ENCODE data around the gene HID1.

HID1 gene

DNA sequence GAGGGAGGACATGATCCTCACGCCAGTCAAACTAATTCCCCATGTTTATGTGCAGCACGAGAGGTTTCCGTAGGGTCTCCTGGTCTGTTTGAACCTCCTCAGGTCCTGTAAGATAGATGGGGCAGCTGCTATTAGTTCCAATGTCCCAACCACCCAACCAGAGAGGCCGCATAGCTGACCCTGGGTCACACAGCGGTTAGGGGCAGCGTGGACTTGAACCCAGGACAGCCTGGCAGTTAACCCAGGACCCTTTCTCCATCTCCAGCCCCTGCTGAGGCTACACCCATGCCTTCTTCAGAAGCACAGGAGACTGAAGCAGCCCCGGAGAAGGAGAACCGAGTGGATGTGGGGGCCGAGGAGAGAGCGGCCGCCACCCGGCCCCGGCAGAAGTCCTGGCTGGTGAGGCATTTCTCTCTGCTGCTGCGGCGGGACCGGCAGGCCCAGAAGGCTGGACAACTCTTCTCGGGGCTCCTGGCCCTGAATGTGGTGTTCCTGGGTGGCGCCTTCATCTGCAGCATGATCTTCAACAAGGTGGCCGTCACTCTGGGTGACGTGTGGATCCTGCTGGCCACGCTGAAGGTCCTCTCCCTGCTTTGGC lies 31.3 kb downstream of the HID1 start:
- H3K27ac ChIP-seq (ENCODE audit: low read depth, low read length): no peak overlapping the region
- no peak overlapping the region for H3K9ac ChIP-seq (ENCODE audit: low read length in 5 of 5)
- H3K4me1 ChIP-seq (ENCODE audit: control insufficient read depth in 5 of 5, insufficient read depth in 5 of 5, low read length in 5 of 5): peaks cover 0 to 2% (median under 1%) of the 10 kb centered on the region in 5 donors
- no peaks in the 10 kb centered on the region for H3K36me3 ChIP-seq (ENCODE audit: control insufficient read depth in 5 of 5, insufficient read depth in 5 of 5, low read length in 5 of 5)
- H3K27me3 ChIP-seq (ENCODE audit: control insufficient read depth in 5 of 5, insufficient read depth in 4 of 5, low read length in 5 of 5): peaks cover 32 to 55% (median 39%) of the 10 kb centered on the region in 5 donors
- H3K4me3 ChIP-seq (ENCODE audit: low read depth in 1 of 5, low read length in 5 of 5): no peak overlapping the region
- no peaks in the 10 kb centered on the region for H3K9me3 ChIP-seq (ENCODE audit: control insufficient read depth in 5 of 5, low read length in 5 of 5)

DNA sequence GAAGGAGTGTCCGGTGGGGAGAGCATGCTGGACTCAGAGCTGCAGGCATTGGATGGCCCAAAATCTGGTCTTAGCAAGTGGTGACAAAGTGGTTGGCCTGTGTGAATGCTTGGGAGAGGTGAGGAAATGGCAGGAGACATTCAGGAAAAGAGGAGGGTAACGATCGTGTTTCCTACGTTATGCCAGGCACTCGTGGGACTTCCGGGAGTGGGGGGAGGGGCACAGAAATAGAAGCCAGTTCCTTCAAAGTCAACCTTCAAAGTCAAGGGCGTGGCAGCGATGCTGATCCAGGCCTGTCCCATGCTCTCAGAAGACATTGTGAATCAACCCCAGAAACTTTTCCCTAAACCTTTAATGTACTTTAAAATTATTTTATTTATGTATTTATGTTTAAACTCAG lies 33.0 kb downstream of the HID1 start:
- Histone ChIP-seq H3K27me3 (ENCODE audit: control insufficient read depth in 5 of 5, insufficient read depth in 4 of 5, low read length in 5 of 5) (peaks cover 41 to 69% (median 50%) of the 10 kb centered on the region in 5 donors), H3K9ac (ENCODE audit: low read length in 5 of 5) (no peak overlapping the region), H3K4me1 (ENCODE audit: control insufficient read depth in 5 of 5, insufficient read depth in 5 of 5, low read length in 5 of 5) (peaks cover 0 to 10% (median 5%) of the 10 kb centered on the region in 5 donors), H3K4me3 (ENCODE audit: low read depth in 1 of 5, low read length in 5 of 5) (no peak overlapping the region), H3K27ac (ENCODE audit: low read depth, low read length) (no peak overlapping the region), H3K36me3 (ENCODE audit: control insufficient read depth in 5 of 5, insufficient read depth in 5 of 5, low read length in 5 of 5) (no peaks in the 10 kb centered on the region), H3K9me3 (ENCODE audit: control insufficient read depth in 5 of 5, low read length in 5 of 5) (no peaks in the 10 kb centered on the region)

DNA sequence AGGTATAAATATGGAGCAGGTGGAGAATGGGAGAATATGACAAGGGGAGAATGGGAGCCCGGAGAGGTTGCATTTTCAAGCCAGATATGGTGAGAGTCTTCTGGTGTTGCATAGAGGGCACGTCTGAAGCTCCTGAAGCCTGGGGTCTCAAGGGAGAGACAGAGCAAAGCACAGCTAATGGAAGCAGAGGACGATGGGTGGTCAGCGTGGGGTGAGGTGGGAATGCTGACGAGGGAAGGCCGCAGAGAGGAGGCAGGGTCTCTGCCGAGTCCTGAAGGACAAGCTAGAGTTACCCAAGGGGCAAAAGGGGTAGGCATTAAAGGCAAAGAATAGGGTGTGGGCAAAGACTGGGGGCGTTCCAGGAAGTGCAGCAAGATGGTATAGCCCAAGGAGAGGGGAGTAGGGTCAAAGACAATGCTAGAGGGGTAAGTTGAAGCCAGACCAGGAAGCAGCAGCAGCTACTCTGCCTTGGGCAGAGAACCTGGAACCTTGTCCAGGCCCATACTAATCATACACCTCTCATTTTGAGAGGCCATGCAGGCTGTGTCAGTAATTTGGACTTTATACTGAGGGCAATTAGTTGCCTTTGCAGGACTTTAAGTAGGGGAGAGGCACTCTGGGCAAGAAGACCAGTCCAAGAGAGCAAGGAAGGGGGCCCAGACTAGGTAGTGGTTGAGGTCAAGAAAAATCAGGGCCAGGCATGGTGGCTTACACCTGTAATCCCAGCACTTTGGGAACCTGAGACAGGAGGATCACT lies 34.2 kb downstream of the HID1 start:
- H3K4me1 ChIP-seq (ENCODE audit: control insufficient read depth in 5 of 5, insufficient read depth in 5 of 5, low read length in 5 of 5): peaks cover 0 to 10% (median 5%) of the 10 kb centered on the region in 5 donors
- no peak overlapping the region for H3K9ac ChIP-seq (ENCODE audit: low read length in 5 of 5)
- H3K4me3 ChIP-seq (ENCODE audit: low read depth in 1 of 5, low read length in 5 of 5): no peak overlapping the region
- peaks cover 34 to 71% (median 54%) of the 10 kb centered on the region in 5 donors for H3K27me3 ChIP-seq (ENCODE audit: control insufficient read depth in 5 of 5, insufficient read depth in 4 of 5, low read length in 5 of 5)
- no peaks in the 10 kb centered on the region for H3K36me3 ChIP-seq (ENCODE audit: control insufficient read depth in 5 of 5, insufficient read depth in 5 of 5, low read length in 5 of 5)
- no peaks in the 10 kb centered on the region for H3K9me3 ChIP-seq (ENCODE audit: control insufficient read depth in 5 of 5, low read length in 5 of 5)
- H3K27ac ChIP-seq (ENCODE audit: low read depth, low read length): no peak overlapping the region

DNA sequence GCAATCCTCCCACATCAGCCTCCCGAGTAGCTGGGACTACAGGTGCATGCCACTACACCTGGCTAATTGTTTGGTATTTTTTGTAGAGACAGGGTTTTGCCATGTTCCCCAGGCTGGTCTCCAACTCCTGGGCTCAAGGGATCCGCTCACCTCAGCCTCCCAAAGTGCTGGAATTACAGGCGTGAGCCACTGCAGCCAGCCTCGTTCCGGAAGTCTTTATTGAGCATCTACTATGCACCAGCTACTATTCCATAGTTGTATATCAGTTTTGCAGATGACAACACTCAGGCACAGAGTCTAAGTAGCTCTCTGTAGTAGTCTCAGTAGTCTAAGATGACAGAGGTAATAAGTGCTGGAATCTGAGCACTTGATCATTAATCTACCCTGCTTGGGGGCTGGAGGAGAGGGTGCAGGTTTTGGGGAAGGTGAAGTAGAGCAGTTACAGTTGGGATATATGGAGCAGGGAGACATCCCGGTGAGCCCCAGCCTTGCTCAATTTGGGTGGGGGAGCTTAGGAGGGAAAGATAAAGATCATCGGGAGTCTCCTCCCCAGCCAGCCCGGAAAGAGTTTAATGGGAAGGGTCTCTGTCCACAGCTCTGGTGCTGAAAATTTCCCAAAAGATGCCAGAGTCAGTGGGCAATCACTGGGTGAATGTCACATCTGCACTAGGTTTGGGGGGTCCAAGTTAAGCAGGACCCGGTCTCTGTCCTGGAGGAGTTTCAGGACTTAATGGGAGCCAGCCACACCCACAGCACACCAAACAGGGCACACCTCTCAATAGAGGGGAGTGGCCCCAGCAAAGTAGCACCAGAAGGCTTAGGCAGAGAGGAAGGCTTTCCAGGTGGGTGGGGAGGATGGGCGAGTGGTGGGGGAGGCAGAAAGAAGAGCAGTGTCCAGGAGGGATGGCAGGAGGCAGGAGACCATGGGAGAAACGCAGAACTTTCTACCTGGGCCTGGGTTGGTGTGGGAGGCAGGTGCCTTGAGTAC lies 35.2 kb downstream of the HID1 start:
- H3K36me3 ChIP-seq (ENCODE audit: control insufficient read depth in 5 of 5, insufficient read depth in 5 of 5, low read length in 5 of 5): no peaks in the 10 kb centered on the region
- no peak overlapping the region for H3K9ac ChIP-seq (ENCODE audit: low read length in 5 of 5)
- peaks cover 34 to 75% (median 52%) of the 10 kb centered on the region in 5 donors for H3K27me3 ChIP-seq (ENCODE audit: control insufficient read depth in 5 of 5, insufficient read depth in 4 of 5, low read length in 5 of 5)
- no peak overlapping the region for H3K4me3 ChIP-seq (ENCODE audit: low read depth in 1 of 5, low read length in 5 of 5)
- no peak overlapping the region for H3K27ac ChIP-seq (ENCODE audit: low read depth, low read length)
- no peaks in the 10 kb centered on the region for H3K9me3 ChIP-seq (ENCODE audit: control insufficient read depth in 5 of 5, low read length in 5 of 5)
- peaks cover 0 to 10% (median 5%) of the 10 kb centered on the region in 5 donors for H3K4me1 ChIP-seq (ENCODE audit: control insufficient read depth in 5 of 5, insufficient read depth in 5 of 5, low read length in 5 of 5)

DNA sequence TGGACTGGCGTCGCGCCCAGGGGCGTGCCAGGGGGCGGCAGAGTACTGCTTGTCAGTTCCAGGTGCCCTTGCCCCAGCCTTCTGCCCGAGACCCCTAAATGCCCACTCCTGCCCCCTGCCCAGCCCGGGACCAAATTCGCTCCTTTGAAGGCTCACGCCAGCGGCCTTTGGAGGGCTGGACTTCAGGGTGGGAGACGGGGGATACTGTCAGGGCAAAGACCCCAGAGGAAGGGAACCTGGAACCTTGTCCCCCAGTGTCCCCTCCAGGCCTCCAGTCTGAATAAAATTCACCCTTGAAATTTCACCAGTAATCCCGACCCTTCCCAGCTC lies 36.1 kb downstream of the HID1 start:
- Histone ChIP-seq H3K27me3 (ENCODE audit: control insufficient read depth in 5 of 5, insufficient read depth in 4 of 5, low read length in 5 of 5) (peaks cover 31 to 72% (median 51%) of the 10 kb centered on the region in 5 donors), H3K27ac (ENCODE audit: low read depth, low read length) (no peak overlapping the region), H3K4me1 (ENCODE audit: control insufficient read depth in 5 of 5, insufficient read depth in 5 of 5, low read length in 5 of 5) (peaks cover 0 to 10% (median 5%) of the 10 kb centered on the region in 5 donors), H3K9ac (ENCODE audit: low read length in 5 of 5) (no peak overlapping the region), H3K4me3 (ENCODE audit: low read depth in 1 of 5, low read length in 5 of 5) (no peak overlapping the region), H3K36me3 (ENCODE audit: control insufficient read depth in 5 of 5, insufficient read depth in 5 of 5, low read length in 5 of 5) (no peaks in the 10 kb centered on the region), H3K9me3 (ENCODE audit: control insufficient read depth in 5 of 5, low read length in 5 of 5) (no peaks in the 10 kb centered on the region)

DNA sequence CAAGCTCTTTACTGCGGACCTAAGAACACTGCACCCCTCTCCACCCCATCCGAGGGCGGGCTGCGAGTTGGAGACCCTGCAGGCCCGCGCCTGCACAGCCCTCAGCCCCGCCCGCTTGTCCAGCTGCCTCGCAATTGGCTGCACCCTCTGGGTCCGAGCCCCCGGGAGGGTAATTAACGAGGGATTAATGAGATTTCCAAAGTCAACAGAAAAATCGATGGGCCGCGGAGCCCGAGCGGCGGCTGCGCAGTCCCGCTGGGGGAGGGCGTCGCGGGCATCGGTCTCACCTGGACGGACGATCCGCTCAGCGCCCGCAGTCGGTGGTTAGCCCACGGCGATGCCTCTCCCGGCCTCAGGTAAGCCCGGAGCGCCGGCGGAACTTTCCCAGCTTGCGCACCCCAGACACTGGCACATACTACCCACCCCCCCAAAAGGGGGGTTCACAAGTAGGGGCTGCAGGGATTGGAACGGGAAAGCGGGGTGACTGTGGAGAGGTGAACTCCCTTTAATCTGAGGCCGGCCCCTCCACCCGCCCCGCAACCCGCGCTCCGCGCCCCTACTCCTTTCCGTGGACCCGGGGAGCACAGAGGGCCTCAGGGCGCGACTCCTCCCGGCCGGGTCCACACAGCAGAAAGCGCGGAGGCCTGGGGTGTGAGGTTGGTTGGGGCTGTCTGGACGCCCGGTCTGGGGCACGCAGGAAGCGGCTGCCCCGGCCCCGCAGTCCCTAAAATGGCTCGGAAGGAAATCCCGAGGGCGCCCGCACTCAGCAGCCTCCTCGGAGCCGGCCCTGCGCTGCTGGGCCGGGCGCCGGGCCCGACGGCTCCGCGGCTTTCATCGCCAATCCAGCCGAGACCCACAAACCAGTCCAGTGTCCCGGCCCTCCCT lies 36.7 kb downstream of the HID1 start, which contains the start of gene OTOP3:
TSS of gene OTOP3 (plus strand) at position 314 of the 885 bp plus-strand sequence. CDS start at position 338, 24 bp downstream.
- Histone ChIP-seq H3K9ac (ENCODE audit: low read length in 5 of 5) (no peak within 1 kb of the TSS), H3K36me3 (ENCODE audit: control insufficient read depth in 5 of 5, insufficient read depth in 5 of 5, low read length in 5 of 5) (no peaks in the 10 kb centered on the region), H3K9me3 (ENCODE audit: control insufficient read depth in 5 of 5, low read length in 5 of 5) (no peaks in the 10 kb centered on the region), H3K27me3 (ENCODE audit: control insufficient read depth in 5 of 5, insufficient read depth in 4 of 5, low read length in 5 of 5) (peaks cover 27 to 70% (median 53%) of the 10 kb centered on the region in 5 donors), H3K4me1 (ENCODE audit: control insufficient read depth in 5 of 5, insufficient read depth in 5 of 5, low read length in 5 of 5) (peaks cover 0 to 10% (median 5%) of the 10 kb centered on the region in 5 donors), H3K4me3 (ENCODE audit: low read depth in 1 of 5, low read length in 5 of 5) (no peak within 1 kb of the TSS), H3K27ac (ENCODE audit: low read depth, low read length) (no peak within 1 kb of the TSS)

DNA sequence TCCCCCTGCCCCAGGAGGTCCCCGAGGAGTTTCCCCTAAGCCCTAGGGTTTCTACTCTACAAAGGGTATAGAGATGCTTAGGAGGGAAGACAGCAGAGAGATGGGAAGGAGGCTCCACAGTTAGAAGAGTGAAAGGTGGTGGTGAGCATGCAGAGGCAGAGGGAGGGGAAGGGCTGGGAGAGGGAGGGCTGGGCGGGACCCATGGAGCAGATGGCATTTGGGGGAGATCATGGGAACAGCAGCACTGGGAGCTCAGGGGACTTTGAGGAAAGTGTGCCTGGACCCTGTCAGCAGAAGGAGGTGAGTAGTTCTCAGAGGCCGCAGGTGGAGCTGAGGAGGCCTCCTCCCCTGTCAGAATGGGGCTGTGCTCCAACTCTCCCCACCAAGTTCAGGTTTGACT lies 37.5 kb downstream of the HID1 start:
- Histone ChIP-seq H3K4me3 (ENCODE audit: low read depth in 1 of 5, low read length in 5 of 5) (no peak overlapping the region), H3K36me3 (ENCODE audit: control insufficient read depth in 5 of 5, insufficient read depth in 5 of 5, low read length in 5 of 5) (no peaks in the 10 kb centered on the region), H3K27ac (ENCODE audit: low read depth, low read length) (no peak overlapping the region), H3K27me3 (ENCODE audit: control insufficient read depth in 5 of 5, insufficient read depth in 4 of 5, low read length in 5 of 5) (peaks cover 22 to 75% (median 56%) of the 10 kb centered on the region in 5 donors), H3K9me3 (ENCODE audit: control insufficient read depth in 5 of 5, low read length in 5 of 5) (no peaks in the 10 kb centered on the region), H3K9ac (ENCODE audit: low read length in 5 of 5) (no peak overlapping the region), H3K4me1 (ENCODE audit: control insufficient read depth in 5 of 5, insufficient read depth in 5 of 5, low read length in 5 of 5) (peaks cover 0 to 10% (median 5%) of the 10 kb centered on the region in 5 donors)

DNA sequence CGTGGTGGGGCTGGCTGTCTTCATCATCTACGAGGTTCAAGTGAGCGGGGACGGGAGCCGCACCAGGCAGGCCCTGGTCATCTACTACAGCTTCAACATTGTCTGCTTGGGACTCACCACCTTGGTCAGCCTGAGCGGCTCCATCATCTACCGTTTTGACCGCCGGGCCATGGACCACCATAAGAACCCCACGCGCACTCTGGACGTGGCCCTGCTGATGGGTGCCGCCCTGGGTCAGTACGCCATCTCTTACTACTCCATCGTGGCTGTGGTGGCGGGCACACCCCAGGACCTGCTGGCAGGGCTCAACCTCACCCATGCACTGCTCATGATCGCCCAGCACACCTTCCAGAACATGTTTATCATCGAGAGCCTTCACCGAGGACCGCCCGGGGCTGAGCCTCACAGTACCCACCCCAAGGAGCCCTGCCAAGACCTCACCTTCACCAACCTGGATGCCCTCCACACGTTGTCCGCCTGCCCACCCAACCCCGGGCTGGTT lies 42.0 kb downstream of the HID1 start:
- H3K27me3 ChIP-seq (ENCODE audit: control insufficient read depth in 5 of 5, insufficient read depth in 4 of 5, low read length in 5 of 5): peaks cover 14 to 55% (median 38%) of the 10 kb centered on the region in 5 donors
- no peak overlapping the region for H3K9ac ChIP-seq (ENCODE audit: low read length in 5 of 5)
- H3K36me3 ChIP-seq (ENCODE audit: control insufficient read depth in 5 of 5, insufficient read depth in 5 of 5, low read length in 5 of 5): no peaks in the 10 kb centered on the region
- no peak overlapping the region for H3K27ac ChIP-seq (ENCODE audit: low read depth, low read length)
- H3K4me3 ChIP-seq (ENCODE audit: low read depth in 1 of 5, low read length in 5 of 5): no peak overlapping the region
- H3K9me3 ChIP-seq (ENCODE audit: control insufficient read depth in 5 of 5, low read length in 5 of 5): no peaks in the 10 kb centered on the region
- peaks cover 0 to 2% (median under 1%) of the 10 kb centered on the region in 5 donors for H3K4me1 ChIP-seq (ENCODE audit: control insufficient read depth in 5 of 5, insufficient read depth in 5 of 5, low read length in 5 of 5)

DNA sequence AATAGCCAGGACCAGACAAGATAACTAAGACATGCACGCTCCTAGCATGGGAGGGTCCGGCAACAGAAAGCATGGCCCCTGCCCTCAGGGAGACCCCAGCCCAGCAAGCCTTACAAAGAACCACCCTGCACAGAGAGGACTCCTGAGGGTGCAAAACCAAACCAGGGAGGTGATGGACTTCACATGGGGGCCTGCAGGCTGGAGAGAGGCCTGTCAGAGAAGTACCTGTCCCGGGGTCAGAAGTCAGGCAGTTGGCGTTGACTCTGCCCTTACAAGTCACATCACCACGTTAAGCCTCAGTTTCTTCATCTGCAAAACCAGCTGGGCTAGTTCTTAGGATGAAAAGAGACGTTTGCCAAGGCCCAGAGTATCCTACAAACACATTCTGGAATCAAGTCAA lies 43.8 kb downstream of the HID1 start:
- H3K4me3 ChIP-seq (ENCODE audit: low read depth in 1 of 5, low read length in 5 of 5): no peak overlapping the region
- H3K27me3 ChIP-seq (ENCODE audit: control insufficient read depth in 5 of 5, insufficient read depth in 4 of 5, low read length in 5 of 5): peaks cover 15 to 60% (median 48%) of the 10 kb centered on the region in 5 donors
- peaks cover 2 to 12% (median 11%) of the 10 kb centered on the region in 5 donors for H3K4me1 ChIP-seq (ENCODE audit: control insufficient read depth in 5 of 5, insufficient read depth in 5 of 5, low read length in 5 of 5)
- H3K9me3 ChIP-seq (ENCODE audit: control insufficient read depth in 5 of 5, low read length in 5 of 5): no peaks in the 10 kb centered on the region
- H3K36me3 ChIP-seq (ENCODE audit: control insufficient read depth in 5 of 5, insufficient read depth in 5 of 5, low read length in 5 of 5): no peaks in the 10 kb centered on the region
- H3K27ac ChIP-seq (ENCODE audit: low read depth, low read length): no peak overlapping the region
- H3K9ac ChIP-seq (ENCODE audit: low read length in 5 of 5): no peak overlapping the region

Measured in subcutaneous abdominal adipose tissue (tissue), 5 donors.